ENCODE data around the gene STK4.
A peak's percentile ranks its signal among the peaks of the same experiment; 100 is the strongest.

The STK4 gene

GRCh38 chr20:44950368-44950767, 15.9 kb upstream of the STK4 start:
- Histone ChIP-seq H3K36me3 (peaks cover 100% of the 10 kb centered on the region), H4K20me1 (peaks cover 64% of the 10 kb centered on the region)
- TF ChIP-seq Cebpa-rat (IDR thresholded peaks at IDR 0.05): no peak

DNA sequence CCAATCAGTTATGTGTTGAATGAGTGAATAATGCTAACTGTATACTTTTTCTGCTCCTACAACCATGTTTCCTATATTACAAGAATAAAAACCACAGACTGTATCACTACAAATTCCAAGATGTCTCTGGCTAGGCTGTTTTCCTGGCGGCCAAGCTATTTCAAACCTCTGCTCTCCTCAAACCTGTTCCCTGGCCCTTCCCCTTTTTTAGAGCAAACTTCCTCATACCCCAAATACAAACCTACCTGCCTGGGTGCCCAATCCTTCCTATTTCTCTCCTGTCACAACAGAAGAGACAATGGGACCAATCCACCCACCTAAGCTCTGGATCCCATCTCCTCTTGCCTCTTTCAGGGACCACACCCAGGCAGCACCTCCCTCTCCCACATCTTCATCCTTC, 13.6 kb upstream of the STK4 start:
- H3K4me1 ChIP-seq: peaks cover 42% of the 10 kb centered on the region
- peaks cover 58% of the 10 kb centered on the region for H4K20me1 ChIP-seq
- no peak overlapping the region for H3K4me3 ChIP-seq
- H3K27me3 ChIP-seq: no peaks in the 10 kb centered on the region
- TF ChIP-seq Cebpa-rat (IDR thresholded peaks at IDR 0.05): no peak
- no peak overlapping the region for H3K9ac ChIP-seq
- no peak overlapping the region for H3K27ac ChIP-seq
- peaks cover 98% of the 10 kb centered on the region for H3K36me3 ChIP-seq
- no peaks in the 10 kb centered on the region for H3K9me3 ChIP-seq
- peak overlapping the region; percentile 53 for H3K4me2 ChIP-seq

More at GRCh38 chr20:44950368-44950767, 15.9 kb upstream of the STK4 start:
- Histone ChIP-seq H3K4me3 (no peak overlapping the region), H3K27me3 (no peaks in the 10 kb centered on the region), H3K27ac (no peak overlapping the region), H3K9ac (no peak overlapping the region), H3K9me3 (no peaks in the 10 kb centered on the region), H3K4me1 (peaks cover 31% of the 10 kb centered on the region), H3K4me2 (no peak overlapping the region)

- Histone ChIP-seq H3K9me3 (no peaks in the 10 kb centered on the region), H3K27me3 (no peaks in the 10 kb centered on the region), H3K9ac (no peak overlapping the region), H3K36me3 (peaks cover 92% of the 10 kb centered on the region), H4K20me1 (peaks cover 60% of the 10 kb centered on the region), H3K4me1 (peaks cover 53% of the 10 kb centered on the region), H3K27ac (no peak overlapping the region), H3K4me3 (no peak overlapping the region), H3K4me2 (no peak overlapping the region; the same call in 1 of the 2 replicates)
- no peak for TF ChIP-seq Cebpa-rat (IDR thresholded peaks at IDR 0.05)
Measured at GRCh38 chr20:44954211-44954610, 12.1 kb upstream of the STK4 start.

- H3K27me3 ChIP-seq: no peaks in the 10 kb centered on the region
- peaks cover 56% of the 10 kb centered on the region for H3K4me1 ChIP-seq
- no peak overlapping the region for H3K9ac ChIP-seq
- H3K36me3 ChIP-seq: peaks cover 82% of the 10 kb centered on the region
- no peak overlapping the region for H3K4me3 ChIP-seq
- peak overlapping the region; percentile 32; the same call in 1 of the 2 replicates for H3K4me2 ChIP-seq
- peaks cover 60% of the 10 kb centered on the region for H4K20me1 ChIP-seq
- H3K27ac ChIP-seq: 0 out of 2 replicates have a peak overlapping the region, but pooled peaks have one; percentile 48
- no peaks in the 10 kb centered on the region for H3K9me3 ChIP-seq
- TF ChIP-seq Cebpa-rat (IDR thresholded peaks at IDR 0.05): no peak
Measured at GRCh38 chr20:44955270-44955669, 11.0 kb upstream of the STK4 start.

DNA sequence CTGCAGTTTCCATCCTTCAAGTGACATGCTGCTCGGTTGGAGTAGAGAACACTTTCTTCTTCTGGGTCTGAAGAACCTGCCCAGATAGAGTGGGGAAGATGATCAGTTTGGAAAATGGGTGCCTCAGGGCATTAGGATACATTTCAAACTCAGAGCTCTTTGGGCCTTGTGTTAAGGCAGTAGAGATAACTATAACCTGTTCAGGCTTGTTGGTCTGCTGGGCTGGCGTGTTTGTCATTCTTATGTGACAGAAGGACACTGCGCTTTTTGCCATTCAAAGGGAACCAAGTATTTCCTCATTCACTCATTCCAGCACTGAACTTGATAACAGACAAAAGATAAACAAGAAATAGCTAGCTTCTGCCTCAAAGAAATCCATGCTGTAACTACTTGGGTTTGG, 9.9 kb upstream of the STK4 start:
- H3K4me2 ChIP-seq: no peak overlapping the region
- peaks cover 70% of the 10 kb centered on the region for H3K36me3 ChIP-seq

DNA sequence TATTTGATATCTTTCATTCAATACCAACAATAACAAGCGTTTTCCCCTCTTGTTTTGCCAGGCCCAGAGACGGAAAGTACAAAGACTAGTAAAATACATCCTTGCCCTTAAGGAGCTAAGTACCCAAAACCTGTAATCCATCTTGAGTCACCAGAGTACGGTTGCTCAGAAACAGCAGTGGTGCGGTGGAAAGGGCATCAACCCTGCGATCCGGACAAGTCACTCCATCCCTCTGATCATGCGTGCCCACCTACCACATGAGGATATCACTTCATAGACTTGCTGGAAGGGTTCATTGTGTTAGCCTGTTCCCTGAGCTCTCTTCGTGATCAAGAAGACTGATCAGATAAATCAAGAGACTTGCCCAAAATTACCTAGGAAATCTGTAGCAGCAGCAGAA, 8.0 kb upstream of the STK4 start:
- Histone ChIP-seq H3K27ac (no peak overlapping the region), H3K9ac (no peak overlapping the region), H3K4me2 (peak overlapping the region; percentile 95), H3K9me3 (no peaks in the 10 kb centered on the region), H4K20me1 (peaks cover 43% of the 10 kb centered on the region), H3K4me3 (no peak overlapping the region; the same call in 1 of the 2 replicates), H3K4me1 (peaks cover 56% of the 10 kb centered on the region), H3K27me3 (no peaks in the 10 kb centered on the region), H3K36me3 (peaks cover 52% of the 10 kb centered on the region)
- TF ChIP-seq Cebpa-rat (IDR thresholded peaks at IDR 0.05): no peak

More for the DNA sequence above, 9.9 kb upstream of the STK4 start:
- Histone ChIP-seq H3K4me1 (peaks cover 64% of the 10 kb centered on the region), H3K27ac (no peak overlapping the region), H3K9me3 (no peaks in the 10 kb centered on the region), H4K20me1 (peaks cover 60% of the 10 kb centered on the region), H3K27me3 (no peaks in the 10 kb centered on the region), H3K4me3 (no peak overlapping the region), H3K9ac (no peak overlapping the region)
- no peak for TF ChIP-seq Cebpa-rat (IDR thresholded peaks at IDR 0.05)

DNA sequence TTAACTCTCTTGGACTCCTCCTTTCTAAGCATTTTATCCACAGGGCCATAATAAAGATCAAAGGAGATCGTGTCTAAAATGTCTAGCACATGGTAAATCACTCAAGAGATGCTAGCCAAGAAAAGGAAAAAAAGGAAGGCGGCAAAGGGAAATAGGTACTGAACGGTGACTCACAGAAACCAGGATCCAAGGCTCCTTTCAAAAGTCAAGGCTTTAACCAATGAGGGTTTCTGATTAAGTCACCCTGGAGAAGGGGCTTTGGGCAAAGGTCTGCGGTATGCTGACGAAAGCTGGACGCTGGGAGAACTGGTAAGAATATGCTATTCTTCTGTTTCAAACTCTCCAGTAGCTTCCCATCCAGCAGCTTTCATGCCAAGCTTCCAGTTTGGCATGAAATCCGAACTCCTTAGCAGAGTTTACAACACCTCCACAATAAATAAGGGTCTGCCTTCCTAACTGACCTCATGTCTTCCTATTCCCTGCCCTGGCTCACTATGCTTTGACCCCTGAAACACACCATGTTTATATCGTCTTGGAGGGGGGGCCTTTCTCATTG, 7.2 kb upstream of the STK4 start:
- Histone ChIP-seq H3K4me3 (peak overlapping the region; percentile 87), H3K4me2 (peak overlapping the region; percentile 95), H3K9me3 (no peaks in the 10 kb centered on the region), H3K4me1 (peaks cover 50% of the 10 kb centered on the region), H3K27me3 (no peaks in the 10 kb centered on the region), H4K20me1 (peaks cover 35% of the 10 kb centered on the region), H3K36me3 (peaks cover 43% of the 10 kb centered on the region), H3K27ac (0 out of 2 replicates have a peak overlapping the region, but pooled peaks have one; percentile 8), H3K9ac (peak overlapping the region; percentile 84)
- TF ChIP-seq Cebpa-rat (IDR thresholded peaks at IDR 0.05): no peak

- H3K9ac ChIP-seq: peak overlapping the region; percentile 84
- H3K36me3 ChIP-seq: peaks cover 38% of the 10 kb centered on the region
- H3K4me1 ChIP-seq: peaks cover 47% of the 10 kb centered on the region
- peaks cover 34% of the 10 kb centered on the region for H4K20me1 ChIP-seq
- H3K27ac ChIP-seq: peak overlapping the region; percentile 83
- H3K4me2 ChIP-seq: peak overlapping the region; percentile 95
- no peaks in the 10 kb centered on the region for H3K27me3 ChIP-seq
- H3K4me3 ChIP-seq: peak overlapping the region; percentile 87
- H3K9me3 ChIP-seq: no peaks in the 10 kb centered on the region
- TF ChIP-seq Cebpa-rat (IDR thresholded peaks at IDR 0.05): no peak
Measured at GRCh38 chr20:44959638-44960102, 6.6 kb upstream of the STK4 start.

- Histone ChIP-seq H3K4me3 (peak within 1 kb of the TSS; percentile 87), H3K4me2 (peak within 1 kb of the TSS; percentile 95), H3K9me3 (no peaks in the 10 kb centered on the region), H3K27me3 (no peaks in the 10 kb centered on the region), H3K27ac (peak within 1 kb of the TSS; percentile 83), H4K20me1 (peaks cover 34% of the 10 kb centered on the region), H3K4me1 (peaks cover 42% of the 10 kb centered on the region), H3K9ac (peak within 1 kb of the TSS; percentile 84), H3K36me3 (peaks cover 32% of the 10 kb centered on the region)
- no peak for TF ChIP-seq Cebpa-rat (IDR thresholded peaks at IDR 0.05)
Measured at GRCh38 chr20:44960103-44960852, 6.0 kb upstream of the STK4 start, which contains the start of gene TOMM34. Gene TOMM34 (minus strand): TSS chr20:44960397. CDS start chr20:44960333, 64 bp downstream.
